Motor neuron (in vitro differentiated cells): ENCODE measurements around the gene AGPAT3. TPM values are rescaled to one million over a fixed set of nuclear protein-coding genes. Genes with fewer than 3 reads are reported as not detected.

Source experiments
- ATAC-seq, 8 experiments: fragments of 200-7000 bp; cut with Tn5 transposase; replicated peaks in 6 of 8; 2 replicates each; pipeline ENCODE4 v1.8.0; 2021; ENCODE audit warnings: mild to moderate bottlenecking in 8 of 8, moderate library complexity in 8 of 8
- H3K27ac ChIP-seq, 2 donors: fragments of 250-450 bp; sonication (Bioruptor Pico); 2 replicates each; pipeline ENCODE4 v1.9.0; 2021; ENCODE audit warnings: antibody characterized with exemption in 2 of 2, mild to moderate bottlenecking in 2 of 2, moderate library complexity in 1 of 2
- H3K4me1 ChIP-seq, 2 donors: fragments of 250-450 bp; sonication (Bioruptor Pico); replicated peaks in 1 of 2; 2 replicates each; pipeline ENCODE4 v1.6.1; 2021; ENCODE audit warnings: antibody characterized with exemption in 2 of 2, mild to moderate bottlenecking in 2 of 2, moderate library complexity in 1 of 2
- H3K4me3 ChIP-seq, 5 donors: fragments of 250-450 bp; sonication (Bioruptor Pico); 2 replicates each; pipeline ENCODE4 v1.9.0; 2021; ENCODE audit warnings: antibody characterized with exemption in 5 of 5, mild to moderate bottlenecking in 5 of 5, moderate library complexity in 4 of 5
- WGBS, 10 experiments: fragments of 450-650 bp; shearing (Covaris generic); methylation state at CpG; one replicate each; pipeline ENCODE4 v1.0.0; 2022; 5-methylcytosine and 5-hydroxymethylcytosine counted together
- in situ Hi-C, 9 experiments: fragments of 400-800 bp; cut with MboI; loops; one replicate each; pipeline ENCODE4 v1.15.0; 2021; ENCODE audit warnings: low sequenced_read_pairs in 9 of 9, low pct_unique_long_range_greater_than_20kb in 2 of 9; ENCODE audit not compliant: unreplicated experiment in 9 of 9
- total RNA-seq, 8 experiments: library from RNA; unstranded; fragments of 300-600 nt; gene quantifications; 2 replicates each; pipeline versions ENCODE4 v1.2.3 to v1.2.4, GENCODE V29; 2022

Gene AGPAT3
- total RNA-seq, 8 experiments from 2014 or later: 13.0 to 44.5 (median 16.7) TPM

DNA sequence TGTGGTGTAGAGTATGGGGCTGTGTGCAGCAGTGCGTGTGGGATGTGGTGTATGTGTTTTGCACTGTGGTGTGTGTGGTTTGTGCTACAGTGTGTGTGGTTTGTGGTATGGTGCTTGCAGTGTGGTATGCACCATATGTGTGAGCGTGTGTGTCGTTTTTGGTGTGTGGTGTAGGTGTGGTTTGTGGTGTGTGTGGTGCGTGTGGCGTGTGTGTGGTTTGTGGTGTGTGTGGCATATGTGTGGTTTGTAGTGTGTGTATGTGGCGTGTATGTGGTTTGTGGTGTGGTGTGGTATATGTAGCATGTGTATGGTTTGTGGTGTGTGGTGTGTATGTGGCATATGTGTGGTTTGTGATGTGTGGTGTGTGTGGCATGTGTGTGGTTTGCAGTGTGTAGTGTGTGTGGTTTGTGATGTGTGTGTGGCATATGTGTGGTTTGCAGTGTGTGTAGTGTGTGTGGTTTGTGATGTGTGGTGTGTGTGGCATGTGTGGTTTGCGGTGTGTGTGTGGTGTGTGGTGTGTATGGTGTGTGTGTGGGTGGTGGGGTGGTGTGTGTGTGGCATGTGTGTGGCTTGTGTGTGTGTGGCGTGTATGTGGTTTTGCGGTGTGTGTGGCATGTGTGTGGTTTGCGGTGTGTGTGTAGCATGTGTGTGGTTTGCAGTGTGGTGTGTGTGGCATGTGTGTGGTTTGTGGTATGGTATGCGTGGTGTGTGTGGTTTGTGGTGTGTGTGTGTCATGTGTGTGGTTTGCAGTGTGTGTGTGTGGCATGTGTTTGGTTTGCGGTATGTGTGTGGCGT lies 93.5 kb downstream of the AGPAT3 start:
- in situ Hi-C loops: no loop called here
- Histone ChIP-seq H3K4me1 (peaks cover 0 to 2% of the 10 kb centered on the region in 2 donors), H3K27ac (no peak overlapping the region), H3K4me3 (no peak overlapping the region)
- WGBS, 10 experiments: 67 to 100% (median 93%) methylated on average over 2 to 9 of the region's 13 CpGs; no CpG with 5 or more reads in 1 of the 10 experiments
- no peak for ATAC-seq

DNA sequence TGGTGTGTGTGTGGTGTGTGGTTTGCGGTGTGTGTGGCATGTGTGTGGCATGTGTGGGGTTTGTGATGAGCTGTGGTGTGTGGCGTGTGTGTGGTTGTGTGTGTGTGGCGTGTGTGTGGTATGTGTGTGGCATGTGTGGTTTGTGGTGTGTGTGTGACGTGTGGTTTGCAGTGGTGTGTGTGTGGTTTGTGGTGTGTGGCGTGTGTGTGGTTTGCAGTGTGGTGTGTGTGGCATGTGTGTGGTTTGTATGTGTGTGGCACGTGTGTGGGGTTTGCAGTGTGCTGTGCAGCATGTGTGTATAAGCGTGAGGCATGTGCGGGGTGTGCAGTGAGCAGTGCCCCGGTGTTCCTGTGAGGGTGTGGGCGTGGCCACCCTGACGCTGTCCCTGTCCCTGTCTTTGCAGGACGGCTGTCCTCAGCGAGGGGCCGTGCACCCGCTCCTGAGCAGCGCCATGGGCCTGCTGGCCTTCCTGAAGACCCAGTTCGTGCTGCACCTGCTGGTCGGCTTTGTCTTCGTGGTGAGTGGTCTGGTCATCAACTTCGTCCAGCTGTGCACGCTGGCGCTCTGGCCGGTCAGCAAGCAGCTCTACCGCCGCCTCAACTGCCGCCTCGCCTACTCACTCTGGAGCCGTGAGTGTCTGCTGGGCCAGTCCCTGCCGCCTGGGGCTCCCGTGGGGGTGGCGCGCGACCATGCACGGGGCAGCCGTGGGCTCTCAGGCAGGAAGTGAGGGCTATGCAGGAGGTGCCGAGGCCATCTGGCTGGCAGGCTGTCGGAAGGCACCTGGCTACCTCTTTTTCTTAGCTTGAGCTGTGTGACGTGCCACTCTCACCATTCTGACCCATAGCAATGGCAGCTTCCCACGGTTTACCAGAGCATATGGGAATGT lies 94.5 kb downstream of the AGPAT3 start:
- 69 to 100% (median 85%) methylated on average over 2 to 17 of the region's 39 CpGs; no CpG with 5 or more reads in 2 of the 10 experiments for WGBS, 10 experiments
- peaks cover 0 to 2% of the 10 kb centered on the region in 2 donors for H3K4me1 ChIP-seq
- no peak for ATAC-seq
- H3K27ac ChIP-seq: no peak overlapping the region
- H3K4me3 ChIP-seq: no peak overlapping the region
- in situ Hi-C loops: loop anchor here in 1 of 9 experiments (10.0 kb wide), 1 partner anchor 165 kb away; no protein-coding TSS in a partner anchor

DNA sequence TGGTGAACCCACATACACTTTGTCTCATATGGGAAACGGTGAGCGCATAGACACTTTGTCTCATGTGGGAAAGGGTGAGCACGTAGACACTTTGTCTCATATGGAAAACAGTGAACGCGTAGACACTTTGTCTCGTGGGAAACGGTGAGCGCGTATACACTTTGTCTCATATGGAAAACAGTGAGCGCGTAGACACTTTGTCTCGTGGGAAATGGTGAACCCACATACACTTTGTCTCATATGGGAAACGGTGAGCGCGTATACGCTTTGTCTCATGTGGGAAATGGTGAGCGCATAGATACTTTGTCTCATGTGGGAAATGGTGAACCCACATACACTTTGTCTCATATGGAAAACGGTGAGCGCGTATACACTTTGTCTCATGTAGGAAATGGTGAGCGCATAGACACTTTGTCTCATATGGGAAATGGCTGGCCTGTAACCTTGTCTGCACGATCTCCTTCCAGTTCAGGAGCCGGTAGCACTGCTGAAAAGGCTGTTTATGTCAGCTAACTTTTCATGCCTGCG lies 96.4 kb downstream of the AGPAT3 start:
- peaks cover 0 to 2% of the 10 kb centered on the region in 2 donors for H3K4me1 ChIP-seq
- ATAC-seq: no peak
- H3K27ac ChIP-seq: no peak overlapping the region
- no peak overlapping the region for H3K4me3 ChIP-seq
- WGBS, 10 experiments: 77 to 96% (median 90%) methylated on average over 3 to 22 of the region's 24 CpGs
- in situ Hi-C loops: loop anchor here in 1 of 9 experiments (10.0 kb wide), 1 partner anchor 167 kb away; no protein-coding TSS in a partner anchor

DNA sequence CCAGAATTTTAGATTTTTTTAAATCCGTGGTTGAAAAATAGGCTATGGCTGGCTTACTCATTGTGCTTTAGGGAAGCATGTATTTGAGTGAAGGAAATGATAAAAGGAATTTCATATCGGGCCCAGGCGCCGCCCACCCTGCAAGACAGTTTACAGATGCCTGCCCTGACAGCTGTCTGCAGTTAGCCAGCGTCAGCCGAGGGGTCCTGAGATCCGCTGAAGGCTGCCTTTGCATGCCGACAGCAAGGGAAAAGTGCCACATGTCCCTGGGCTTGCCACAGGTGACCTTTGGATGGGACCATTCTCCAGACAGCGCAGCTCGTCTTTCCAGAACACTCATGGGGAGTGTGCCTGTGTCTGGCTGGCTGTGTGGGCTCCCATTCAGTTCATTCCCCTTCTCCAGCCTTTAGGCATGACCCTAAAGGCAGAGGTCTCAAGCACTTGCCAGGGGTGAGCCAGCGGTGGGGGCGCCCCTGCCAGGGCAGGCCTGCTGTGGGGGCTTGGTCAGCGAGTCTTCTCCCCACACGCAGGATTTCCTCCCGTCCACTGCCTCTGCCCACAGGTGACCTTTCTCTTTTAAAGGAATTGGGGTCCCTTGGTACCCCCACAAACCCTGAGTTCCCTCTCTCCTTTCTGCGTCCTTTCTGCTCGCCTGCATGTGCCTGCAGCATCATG lies 101.0 kb downstream of the AGPAT3 start:
- Histone ChIP-seq H3K4me3 (no peak overlapping the region), H3K27ac (no peak overlapping the region), H3K4me1 (no peaks in the 10 kb centered on the region)
- no peak for ATAC-seq
- 80 to 100% (median 84%) methylated on average over 1 to 11 of the region's 17 CpGs; no CpG with 5 or more reads in 4 of the 10 experiments for WGBS, 10 experiments
- in situ Hi-C loops: loop anchor here in 1 of 9 experiments (10.0 kb wide), 1 partner anchor 171 kb away; no protein-coding TSS in a partner anchor

DNA sequence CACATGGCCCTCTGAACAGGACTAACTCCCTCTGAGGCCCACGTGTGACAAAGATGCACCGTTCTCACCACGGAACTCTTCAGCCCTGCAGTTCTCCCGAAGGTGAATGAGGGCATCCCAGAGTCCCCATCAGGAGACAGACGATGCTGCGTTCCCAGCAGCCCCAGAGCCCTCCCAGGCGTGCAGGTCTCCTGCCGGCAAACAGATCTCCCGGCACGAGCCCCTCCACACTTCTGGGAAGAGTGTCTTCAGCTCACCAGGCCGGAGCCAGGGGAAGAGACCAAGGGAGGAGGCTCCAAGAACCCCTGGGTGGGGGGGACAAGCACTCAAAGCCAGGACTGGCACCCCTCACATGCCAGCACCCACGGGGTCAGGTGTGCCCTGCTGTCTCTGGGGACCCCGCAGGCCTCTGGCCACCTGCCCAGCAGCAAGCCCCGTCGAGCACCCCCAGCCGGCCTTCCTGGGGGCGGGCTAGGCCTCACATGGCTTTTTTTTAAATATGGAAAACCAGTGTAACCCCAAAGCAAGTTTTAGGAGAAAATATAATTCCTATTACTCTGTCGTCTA lies 102.0 kb downstream of the AGPAT3 start:
- no peaks in the 10 kb centered on the region for H3K4me1 ChIP-seq
- in situ Hi-C loops: loop anchor here in 1 of 9 experiments (10.0 kb wide), 1 partner anchor 172 kb away; no protein-coding TSS in a partner anchor
- no peak overlapping the region for H3K4me3 ChIP-seq
- no peak for ATAC-seq
- WGBS, 10 experiments: 55 to 100% (median 79%) methylated on average over 1 to 5 of the region's 18 CpGs; no CpG with 5 or more reads in 2 of the 10 experiments
- no peak overlapping the region for H3K27ac ChIP-seq

DNA sequence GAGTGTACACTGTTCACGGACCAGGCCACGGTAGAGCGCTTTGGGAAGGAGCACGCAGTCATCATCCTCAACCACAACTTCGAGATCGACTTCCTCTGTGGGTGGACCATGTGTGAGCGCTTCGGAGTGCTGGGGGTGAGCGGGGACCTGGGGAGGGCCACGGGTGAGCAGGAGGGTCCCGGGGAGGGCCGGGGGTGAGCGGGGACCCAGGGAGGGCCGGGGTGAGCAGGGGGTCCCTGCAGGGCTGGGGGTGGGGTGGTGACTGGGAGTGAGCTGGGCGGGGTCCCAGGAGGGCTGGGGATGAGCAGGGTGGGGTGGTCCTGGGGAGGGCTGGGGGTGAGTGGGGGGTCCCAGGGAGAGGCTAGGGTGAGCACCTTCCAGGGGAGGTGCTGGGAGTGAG lies 103.0 kb downstream of the AGPAT3 start:
- Histone ChIP-seq H3K27ac (no peak overlapping the region), H3K4me3 (no peak overlapping the region), H3K4me1 (no peaks in the 10 kb centered on the region)
- in situ Hi-C loops: loop anchor here in 1 of 9 experiments (10.0 kb wide), 1 partner anchor 173 kb away; no protein-coding TSS in a partner anchor
- 100% methylated on average over 1 of the region's 15 CpGs; no CpG with 5 or more reads in 9 of the 10 experiments for WGBS, 10 experiments
- no peak for ATAC-seq

DNA sequence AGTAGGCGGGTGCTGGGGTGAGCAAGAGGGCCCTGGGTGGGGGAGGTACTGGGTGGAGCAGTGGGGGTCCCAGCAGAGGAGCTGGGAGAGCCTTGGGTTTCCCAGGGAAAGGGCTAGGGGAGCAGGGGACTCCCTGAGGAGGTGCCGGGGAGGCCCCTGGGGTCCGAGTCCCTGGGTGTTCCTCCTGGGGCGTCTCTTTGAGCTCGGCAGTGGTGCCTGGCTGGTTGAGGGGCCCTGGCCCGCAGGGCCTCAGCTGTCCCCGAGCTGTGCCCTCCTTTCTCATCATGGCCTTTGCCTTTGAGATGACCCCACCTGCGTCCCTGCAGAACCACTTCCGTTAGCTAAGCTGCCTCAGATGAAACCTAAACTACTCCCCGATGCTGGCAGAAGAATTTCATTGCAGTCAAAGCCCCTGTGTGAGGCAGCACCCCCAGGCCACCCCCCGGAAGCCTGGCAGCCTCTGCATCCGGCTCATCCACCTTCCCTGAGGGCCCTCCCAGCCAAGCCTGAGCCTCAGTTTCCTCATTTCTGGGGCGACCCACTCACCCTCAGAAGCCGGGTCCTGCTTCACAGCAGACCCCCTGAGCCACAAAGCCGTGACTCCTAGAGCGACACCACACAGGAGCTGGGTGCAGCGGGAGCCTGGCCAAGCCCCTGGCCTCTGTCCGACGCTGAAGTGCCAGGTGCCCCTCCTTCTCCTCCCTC lies 103.5 kb downstream of the AGPAT3 start:
- ATAC-seq: no peak
- in situ Hi-C loops: loop anchor here in 1 of 9 experiments (10.0 kb wide), 1 partner anchor 174 kb away; no protein-coding TSS in a partner anchor
- WGBS, 10 experiments: 92 to 95% methylated on average over 2 to 4 of the region's 19 CpGs; no CpG with 5 or more reads in 8 of the 10 experiments
- Histone ChIP-seq H3K27ac (no peak overlapping the region), H3K4me3 (no peak overlapping the region), H3K4me1 (no peaks in the 10 kb centered on the region)

DNA sequence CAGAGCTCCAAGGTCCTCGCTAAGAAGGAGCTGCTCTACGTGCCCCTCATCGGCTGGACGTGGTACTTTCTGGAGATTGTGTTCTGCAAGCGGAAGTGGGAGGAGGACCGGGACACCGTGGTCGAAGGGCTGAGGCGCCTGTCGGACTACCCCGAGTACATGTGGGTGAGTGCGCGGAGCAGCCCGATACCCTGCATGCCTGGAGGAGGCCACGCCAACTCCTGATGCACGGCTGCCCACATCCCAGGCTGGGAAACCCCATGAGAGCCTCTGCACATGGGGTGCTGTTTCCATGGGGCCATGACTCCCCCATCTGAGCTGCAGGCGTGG lies 104.1 kb downstream of the AGPAT3 start:
- H3K4me1 ChIP-seq: no peaks in the 10 kb centered on the region
- no peak overlapping the region for H3K27ac ChIP-seq
- H3K4me3 ChIP-seq: no peak overlapping the region
- in situ Hi-C loops: loop anchor here in 1 of 9 experiments (10.0 kb wide), 1 partner anchor 174 kb away; no protein-coding TSS in a partner anchor
- WGBS, 10 experiments: 95 to 100% methylated on average over 2 to 12 of the region's 17 CpGs; no CpG with 5 or more reads in 8 of the 10 experiments
- ATAC-seq: no peak

DNA sequence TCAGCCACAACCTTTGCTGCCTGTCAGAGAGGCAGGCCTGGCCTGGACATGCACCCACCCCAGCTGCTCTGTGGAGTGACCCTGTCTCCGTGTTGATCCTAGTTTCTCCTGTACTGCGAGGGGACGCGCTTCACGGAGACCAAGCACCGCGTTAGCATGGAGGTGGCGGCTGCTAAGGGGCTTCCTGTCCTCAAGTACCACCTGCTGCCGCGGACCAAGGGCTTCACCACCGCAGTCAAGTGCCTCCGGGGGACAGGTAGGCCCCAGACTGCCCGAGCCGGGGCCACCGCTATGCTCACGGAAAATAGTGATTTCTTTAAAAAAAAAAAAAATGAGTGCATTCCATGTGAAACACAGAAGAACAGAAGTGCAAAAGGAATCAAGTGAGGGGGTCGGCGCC lies 105.5 kb downstream of the AGPAT3 start:
- H3K4me1 ChIP-seq: no peaks in the 10 kb centered on the region
- ATAC-seq: no peak
- 85 to 100% (median 95%) methylated on average over 2 to 12 of the region's 18 CpGs for WGBS, 10 experiments
- no peak overlapping the region for H3K4me3 ChIP-seq
- in situ Hi-C loops: no loop called here
- H3K27ac ChIP-seq: no peak overlapping the region

DNA sequence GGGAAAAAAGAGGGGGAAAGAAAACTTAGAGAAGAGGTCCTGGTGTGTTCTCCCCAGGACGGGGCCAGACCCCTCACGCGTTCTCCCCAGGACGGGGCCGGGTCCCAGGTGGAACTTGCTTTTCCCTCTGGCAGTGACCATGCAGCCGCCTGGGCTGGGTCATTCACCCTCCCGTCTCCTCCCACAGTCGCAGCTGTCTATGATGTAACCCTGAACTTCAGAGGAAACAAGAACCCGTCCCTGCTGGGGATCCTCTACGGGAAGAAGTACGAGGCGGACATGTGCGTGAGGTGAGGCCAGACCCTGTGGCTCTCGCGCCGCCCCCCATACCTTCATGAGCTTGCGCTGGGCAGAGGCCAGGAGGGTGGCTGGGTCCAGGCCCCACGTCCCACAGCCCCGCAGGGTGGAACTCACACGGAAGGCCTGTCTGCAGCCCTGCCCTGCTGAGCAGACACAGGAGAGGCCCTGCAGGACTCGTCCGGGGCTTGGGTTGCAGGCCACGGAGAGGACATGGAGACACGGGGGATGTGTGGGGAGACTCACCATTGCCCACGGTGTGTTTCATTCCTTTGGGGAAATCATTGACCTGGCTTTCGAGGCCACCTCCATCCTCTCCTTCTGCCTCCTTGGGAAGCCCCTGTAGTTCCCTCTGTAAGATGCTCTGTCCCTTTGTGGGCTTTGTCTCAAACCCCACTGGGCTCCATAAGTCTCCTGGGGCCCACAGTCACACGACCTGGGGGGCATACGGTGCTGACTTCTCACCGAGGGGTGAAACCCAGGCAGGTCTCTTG lies 106.4 kb downstream of the AGPAT3 start:
- in situ Hi-C loops: no loop called here
- ATAC-seq: peak in 1 of 8 experiments; percentile 62

DNA sequence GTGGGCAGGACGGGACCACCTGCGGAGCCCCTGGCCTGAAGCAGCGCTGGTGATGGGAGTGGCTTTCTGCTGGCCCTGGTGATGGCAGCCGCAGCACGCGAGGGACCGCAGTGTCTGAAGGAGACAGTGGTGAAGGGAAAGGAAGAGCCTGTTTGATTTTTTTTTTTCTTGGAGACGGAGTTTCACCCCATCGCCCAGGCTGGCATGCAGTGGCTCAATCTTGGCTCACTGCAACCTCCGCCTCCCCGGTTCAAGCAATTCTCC lies 106.9 kb downstream of the AGPAT3 start:
- ATAC-seq: no peak
- WGBS, 10 experiments: 80 to 97% (median 92%) methylated on average over 2 to 7 of the region's 11 CpGs; no CpG with 5 or more reads in 7 of the 10 experiments
- in situ Hi-C loops: no loop called here
- Histone ChIP-seq H3K27ac (no peak overlapping the region), H3K4me3 (no peak overlapping the region), H3K4me1 (no peaks in the 10 kb centered on the region)

More for the DNA sequence above, 106.4 kb downstream of the AGPAT3 start:
- Histone ChIP-seq H3K4me1 (no peaks in the 10 kb centered on the region), H3K27ac (no peak overlapping the region), H3K4me3 (no peak overlapping the region)
- 60 to 86% (median 79%) methylated on average over 1 to 18 of the region's 29 CpGs; no CpG with 5 or more reads in 2 of the 10 experiments for WGBS, 10 experiments
